ENCODE data around the gene EVC2.

EVC2 gene

GRCh38 chr4:5691491-5692132 lies 16.7 kb downstream of the EVC2 start:
- Histone ChIP-seq H3K36me3 (peaks cover 24 to 92% (median 54%) of the 10 kb centered on the region in 11 experiments), H3K9ac (no peak overlapping the region), H3K9me3 (replicated peaks in 1 of 11) (no peaks in the 10 kb centered on the region), H3K4me3 (no peak overlapping the region), H3K4me2 (peak overlapping the region in 3 of 11 experiments; percentile 2 to 29 (median 10); a peak in 2 of 22 replicates), H4K20me1 (no peaks in the 10 kb centered on the region), H3K27me3 (no peaks in the 10 kb centered on the region), H3K4me1 (peaks cover 0 to 9% (median 0%) of the 10 kb centered on the region in 10 experiments; a peak in 6 of 20 replicates), H3K27ac (no peak overlapping the region)
- no peak for TF ChIP-seq Cebpa-rat (IDR thresholded peaks at IDR 0.05)

GRCh38 chr4:5689065-5689464 lies 19.3 kb downstream of the EVC2 start:
- H3K4me1 ChIP-seq = peaks cover 0 to 9% (median 0%) of the 10 kb centered on the region in 10 experiments; a peak in 6 of 20 replicates
- H4K20me1 ChIP-seq = no peaks in the 10 kb centered on the region
- no peak overlapping the region for H3K4me3 ChIP-seq
- peaks cover 0 to 11% (median 0%) of the 10 kb centered on the region in 11 experiments; a peak in 1 of 22 replicates for H3K9me3 ChIP-seq (replicated peaks in 1 of 11)
- no peak overlapping the region for H3K4me2 ChIP-seq
- H3K27ac ChIP-seq = no peak overlapping the region
- no peak overlapping the region for H3K9ac ChIP-seq
- no peaks in the 10 kb centered on the region for H3K27me3 ChIP-seq
- TF ChIP-seq Cebpa-rat (IDR thresholded peaks at IDR 0.05) = no peak
- peaks cover 40 to 95% (median 58%) of the 10 kb centered on the region in 11 experiments for H3K36me3 ChIP-seq

DNA sequence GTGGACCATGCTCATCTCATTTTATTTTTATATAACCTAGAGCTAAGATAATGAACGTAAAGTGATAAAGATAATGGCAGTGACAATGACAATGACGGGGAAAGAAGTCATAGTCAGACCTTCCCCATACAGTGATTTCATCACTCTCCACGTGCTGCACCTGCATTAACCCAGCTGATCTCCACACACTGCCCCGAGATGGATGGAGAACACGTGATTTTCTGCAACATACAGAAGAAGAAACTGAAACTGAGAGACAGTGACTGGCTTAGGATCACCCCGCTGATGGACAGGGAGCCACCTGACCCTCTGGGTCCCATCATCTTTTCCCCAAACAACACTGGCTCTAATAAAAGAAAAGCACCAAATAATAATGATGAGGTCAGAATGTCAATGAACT lies 22.0 kb downstream of the EVC2 start:
- Histone ChIP-seq H3K27me3 (no peaks in the 10 kb centered on the region), H4K20me1 (no peaks in the 10 kb centered on the region), H3K27ac (no peak overlapping the region), H3K9me3 (replicated peaks in 1 of 11) (peaks cover 0 to 11% (median 0%) of the 10 kb centered on the region in 11 experiments; a peak in 1 of 22 replicates), H3K36me3 (peaks cover 32 to 88% (median 55%) of the 10 kb centered on the region in 11 experiments), H3K9ac (no peak overlapping the region), H3K4me3 (no peak overlapping the region), H3K4me2 (no peak overlapping the region), H3K4me1 (peaks cover 5 to 8% (median 8%) of the 10 kb centered on the region in 10 experiments; a peak in 15 of 20 replicates)
- TF ChIP-seq Cebpa-rat (IDR thresholded peaks at IDR 0.05) = no peak

GRCh38 chr4:5685296-5685695 lies 23.1 kb downstream of the EVC2 start:
- Histone ChIP-seq H3K4me1 (peaks cover 5 to 8% (median 7%) of the 10 kb centered on the region in 10 experiments; a peak in 14 of 20 replicates), H3K36me3 (peaks cover 36 to 88% (median 59%) of the 10 kb centered on the region in 11 experiments), H3K9ac (no peak overlapping the region), H3K9me3 (replicated peaks in 1 of 11) (peaks cover 0 to 11% (median 0%) of the 10 kb centered on the region in 11 experiments; a peak in 1 of 22 replicates), H4K20me1 (no peaks in the 10 kb centered on the region), H3K27ac (no peak overlapping the region), H3K4me2 (no peak overlapping the region), H3K27me3 (no peaks in the 10 kb centered on the region), H3K4me3 (no peak overlapping the region)
- no peak for TF ChIP-seq Cebpa-rat (IDR thresholded peaks at IDR 0.05)

DNA sequence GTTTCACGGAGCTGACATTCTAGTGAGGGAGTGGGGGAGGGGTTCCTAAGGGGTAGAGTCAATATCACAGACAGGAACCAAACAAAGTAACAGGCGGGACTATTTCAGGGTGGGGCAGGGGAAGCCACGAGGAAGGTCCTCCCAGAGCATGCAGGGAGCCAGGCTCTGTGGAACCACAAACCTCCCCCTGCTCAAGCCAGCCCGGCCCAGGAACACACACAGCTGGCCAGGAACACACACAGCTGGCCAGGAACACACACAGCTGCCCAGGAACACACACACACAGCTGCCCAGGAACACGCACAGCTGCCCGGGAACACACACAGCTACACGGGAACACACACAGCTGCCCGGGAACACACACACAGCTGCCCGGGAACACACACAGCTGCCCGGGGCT lies 24.8 kb downstream of the EVC2 start:
- Histone ChIP-seq H3K36me3 (peaks cover 27 to 78% (median 46%) of the 10 kb centered on the region in 11 experiments), H3K9ac (0 out of 22 replicates have a peak overlapping the region, but pooled peaks of 1 of the 11 experiments have one; percentile 4), H3K4me1 (peaks cover 5 to 8% (median 7%) of the 10 kb centered on the region in 10 experiments; a peak in 14 of 20 replicates), H3K9me3 (replicated peaks in 1 of 11) (peaks cover 0 to 11% (median 0%) of the 10 kb centered on the region in 11 experiments; a peak in 1 of 22 replicates), H3K27ac (peak overlapping the region in 2 of 11 experiments; percentile 13 to 21; a peak in 2 of 22 replicates), H3K27me3 (no peaks in the 10 kb centered on the region), H3K4me3 (no peak overlapping the region), H3K4me2 (peak overlapping the region; percentile 11 to 41 (median 31); a peak in 12 of 22 replicates), H4K20me1 (no peaks in the 10 kb centered on the region)
- TF ChIP-seq Cebpa-rat (IDR thresholded peaks at IDR 0.05) = no peak

DNA sequence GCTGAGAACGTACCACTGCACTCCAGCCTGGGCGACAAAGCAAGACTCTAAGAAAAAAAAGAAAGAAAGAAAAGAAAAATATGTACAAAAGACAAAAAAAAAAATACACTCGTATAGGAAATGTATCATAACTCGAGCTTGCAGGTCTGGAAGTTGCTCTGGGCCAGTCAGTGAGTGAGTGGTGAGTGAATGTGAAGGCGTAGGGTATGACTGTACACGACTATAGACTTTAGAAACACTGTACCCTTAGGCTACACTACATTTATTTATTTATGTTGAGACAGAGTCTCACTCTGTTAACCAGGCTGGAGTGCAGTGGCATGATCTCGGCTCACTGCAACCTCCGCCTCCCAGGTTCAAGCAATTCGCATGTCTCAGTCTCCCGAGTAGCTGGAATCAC lies 29.4 kb downstream of the EVC2 start:
- H3K27ac ChIP-seq = no peak overlapping the region
- H3K9me3 ChIP-seq (replicated peaks in 1 of 11) = no peaks in the 10 kb centered on the region
- H4K20me1 ChIP-seq = no peaks in the 10 kb centered on the region
- peaks cover 5 to 8% (median 7%) of the 10 kb centered on the region in 10 experiments; a peak in 14 of 20 replicates for H3K4me1 ChIP-seq
- no peak overlapping the region for H3K9ac ChIP-seq
- peaks cover 10 to 63% (median 19%) of the 10 kb centered on the region in 11 experiments; a peak in 16 of 22 replicates for H3K36me3 ChIP-seq
- no peak overlapping the region for H3K4me2 ChIP-seq
- no peak for TF ChIP-seq Cebpa-rat (IDR thresholded peaks at IDR 0.05)
- no peaks in the 10 kb centered on the region for H3K27me3 ChIP-seq
- no peak overlapping the region for H3K4me3 ChIP-seq

GRCh38 chr4:5676763-5677162 lies 31.6 kb downstream of the EVC2 start:
- peaks cover 0 to 3% (median 0%) of the 10 kb centered on the region in 11 experiments; a peak in 1 of 22 replicates for H3K9me3 ChIP-seq (replicated peaks in 1 of 11)
- no peak overlapping the region for H3K4me2 ChIP-seq
- TF ChIP-seq Cebpa-rat (IDR thresholded peaks at IDR 0.05) = no peak
- no peaks in the 10 kb centered on the region for H3K27me3 ChIP-seq
- no peaks in the 10 kb centered on the region for H3K4me1 ChIP-seq
- no peaks in the 10 kb centered on the region for H4K20me1 ChIP-seq
- no peak overlapping the region for H3K9ac ChIP-seq
- H3K36me3 ChIP-seq = peaks cover 9 to 50% (median 18%) of the 10 kb centered on the region in 11 experiments; a peak in 17 of 22 replicates
- H3K27ac ChIP-seq = no peak overlapping the region
- no peak overlapping the region for H3K4me3 ChIP-seq

- Histone ChIP-seq H3K4me3 (no peak overlapping the region), H3K27me3 (no peaks in the 10 kb centered on the region), H3K4me2 (no peak overlapping the region), H4K20me1 (no peaks in the 10 kb centered on the region), H3K27ac (no peak overlapping the region), H3K36me3 (peaks cover 10 to 49% (median 26%) of the 10 kb centered on the region in 11 experiments), H3K4me1 (no peaks in the 10 kb centered on the region), H3K9ac (no peak overlapping the region), H3K9me3 (replicated peaks in 1 of 11) (peaks cover 12 to 47% (median 27%) of the 10 kb centered on the region in 11 experiments)
- no peak for TF ChIP-seq Cebpa-rat (IDR thresholded peaks at IDR 0.05)
Observed at GRCh38 chr4:5666741-5667140, 41.6 kb downstream of the EVC2 start.

DNA sequence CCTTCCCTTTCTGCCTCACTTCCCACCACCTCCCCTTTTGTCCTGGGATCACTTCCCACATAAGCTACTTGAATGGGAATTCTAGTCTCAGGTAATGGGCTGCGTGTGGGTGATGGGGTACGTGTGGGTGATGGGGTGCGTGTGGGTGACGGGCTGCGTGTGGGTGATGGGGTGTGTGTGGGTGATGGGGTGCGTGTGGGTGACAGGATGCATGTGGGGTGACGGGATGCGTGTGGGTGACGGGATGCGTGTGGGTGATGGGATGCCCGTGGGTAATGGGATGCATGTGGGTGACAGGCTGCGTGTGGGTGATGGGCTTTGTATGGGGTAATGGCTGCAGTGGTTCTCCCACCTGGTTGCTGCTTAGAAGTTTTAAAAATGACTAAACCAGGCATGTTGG lies 43.6 kb downstream of the EVC2 start:
- Histone ChIP-seq H3K9me3 (replicated peaks in 1 of 11) (peaks cover 26 to 51% (median 39%) of the 10 kb centered on the region in 11 experiments), H3K9ac (no peak overlapping the region), H3K27me3 (no peaks in the 10 kb centered on the region), H3K4me2 (no peak overlapping the region), H3K36me3 (peaks cover 23 to 68% (median 44%) of the 10 kb centered on the region in 11 experiments), H3K4me3 (no peak overlapping the region), H4K20me1 (no peaks in the 10 kb centered on the region), H3K27ac (no peak overlapping the region), H3K4me1 (no peaks in the 10 kb centered on the region)
- no peak for TF ChIP-seq Cebpa-rat (IDR thresholded peaks at IDR 0.05)

Measured in BLaER1 treated with 17β-estradiol and CSF1 and Interleukin-3, amounts not matched to agents 10 nM and 100 nM (cell line).